Midbrain (tissue), 1 donor: ENCODE measurements around the gene EIF3I.
"Not testable (repeated sequence)": the region's sequence is repeated elsewhere in the genome, so short reads cannot be mapped to it uniquely, and the experiment has no call there.

Experiments used
- DNase-seq: peaks from one replicate; lab custom pipeline; 2025; lab: John Stamatoyannopoulos, UW

Gene EIF3I

DNA sequence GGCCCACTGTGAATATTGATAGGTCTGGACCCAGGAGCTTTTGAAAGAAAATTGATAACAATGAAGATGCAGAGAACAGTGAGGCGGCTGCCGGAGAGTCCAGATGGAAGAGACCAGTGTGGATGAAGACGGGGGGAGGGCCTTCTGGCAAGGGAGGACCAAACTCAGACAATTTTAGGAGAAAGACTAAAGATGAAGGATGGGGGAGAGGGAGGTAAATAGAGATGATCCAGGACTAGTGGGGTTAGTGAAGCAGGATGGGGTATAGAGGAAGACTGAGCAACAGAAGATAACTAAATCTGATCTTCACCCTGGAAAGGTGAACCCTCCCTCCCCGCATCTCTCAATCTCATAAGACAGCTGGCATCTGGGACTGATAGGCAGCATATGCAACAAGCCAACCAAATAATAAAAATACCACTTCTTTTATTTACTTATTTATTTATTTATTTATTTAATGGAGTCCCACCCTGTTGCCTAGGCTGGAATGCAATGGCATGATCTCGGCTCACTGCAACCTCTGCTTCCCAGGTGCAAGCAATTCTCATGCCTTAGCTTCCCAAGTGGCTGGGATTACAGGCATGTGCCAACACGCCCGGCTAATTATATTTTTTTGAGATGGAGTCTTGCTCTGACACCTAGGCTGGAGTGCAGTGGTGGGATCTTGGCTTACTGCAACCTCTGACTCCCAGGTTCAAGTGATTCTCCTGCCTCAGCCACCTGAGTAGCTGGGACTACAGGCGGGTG lies 10.5 kb downstream of the EIF3I start:
- DNase-seq: no peak

DNA sequence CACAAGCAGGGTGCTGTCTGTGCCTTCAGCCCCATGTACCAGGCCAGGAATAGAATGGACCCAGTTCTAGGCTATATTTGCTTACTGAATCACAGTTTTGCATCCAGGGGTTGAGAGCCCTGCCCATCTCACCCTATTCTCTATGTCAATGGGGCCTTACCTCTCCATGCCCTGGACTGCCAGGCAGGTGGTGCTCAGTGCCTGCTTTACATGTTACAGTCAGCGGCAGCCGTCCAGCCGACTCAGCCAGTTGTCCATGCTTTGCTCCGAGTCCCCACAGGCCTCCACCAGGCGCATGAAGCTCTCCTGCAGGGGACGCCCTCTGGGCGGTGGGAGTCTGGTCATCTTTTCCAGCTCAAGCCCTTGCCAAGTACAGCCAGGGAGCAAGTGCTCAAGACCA lies 12.6 kb downstream of the EIF3I start:
- DNase-seq: no peak

DNA sequence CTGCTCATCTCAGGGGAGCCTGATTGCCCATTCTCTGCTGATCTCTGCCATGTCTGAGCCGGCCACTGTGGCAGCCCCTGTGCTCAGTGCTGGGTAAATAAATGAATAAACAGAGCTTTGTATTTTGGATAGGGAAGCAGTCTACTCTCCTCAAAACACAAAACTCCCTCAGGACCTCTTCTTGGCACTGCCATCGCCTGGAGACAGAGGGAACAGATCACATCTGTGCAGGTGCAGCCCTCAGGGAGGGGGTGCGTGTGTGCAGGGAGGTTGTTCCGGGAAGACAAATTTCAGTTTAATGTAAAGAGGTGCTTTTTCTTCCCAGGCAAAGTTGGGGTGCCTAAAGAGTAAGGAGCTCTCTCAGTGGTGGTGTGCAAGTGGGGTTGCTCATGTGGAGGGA lies 17.1 kb downstream of the EIF3I start:
- DNase-seq: no peak

DNA sequence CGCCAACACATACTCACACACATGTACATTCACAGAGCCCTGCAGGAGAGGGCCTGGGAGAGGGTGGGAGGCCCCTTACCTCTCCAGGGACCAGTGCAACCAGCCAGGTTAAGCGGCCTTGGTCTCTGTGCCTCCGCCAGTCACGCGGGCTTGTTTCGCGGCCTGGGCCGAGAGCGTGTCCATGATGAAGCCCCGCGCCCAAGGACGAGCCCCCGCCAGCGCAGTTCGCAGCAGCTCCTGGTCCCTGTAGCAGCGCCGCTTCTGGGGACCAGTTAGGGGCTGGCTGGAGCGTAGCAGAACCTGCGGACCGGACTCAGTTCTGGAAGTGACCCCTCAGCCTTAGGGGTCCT lies 17.6 kb downstream of the EIF3I start:
- DNase-seq: no peak

DNA sequence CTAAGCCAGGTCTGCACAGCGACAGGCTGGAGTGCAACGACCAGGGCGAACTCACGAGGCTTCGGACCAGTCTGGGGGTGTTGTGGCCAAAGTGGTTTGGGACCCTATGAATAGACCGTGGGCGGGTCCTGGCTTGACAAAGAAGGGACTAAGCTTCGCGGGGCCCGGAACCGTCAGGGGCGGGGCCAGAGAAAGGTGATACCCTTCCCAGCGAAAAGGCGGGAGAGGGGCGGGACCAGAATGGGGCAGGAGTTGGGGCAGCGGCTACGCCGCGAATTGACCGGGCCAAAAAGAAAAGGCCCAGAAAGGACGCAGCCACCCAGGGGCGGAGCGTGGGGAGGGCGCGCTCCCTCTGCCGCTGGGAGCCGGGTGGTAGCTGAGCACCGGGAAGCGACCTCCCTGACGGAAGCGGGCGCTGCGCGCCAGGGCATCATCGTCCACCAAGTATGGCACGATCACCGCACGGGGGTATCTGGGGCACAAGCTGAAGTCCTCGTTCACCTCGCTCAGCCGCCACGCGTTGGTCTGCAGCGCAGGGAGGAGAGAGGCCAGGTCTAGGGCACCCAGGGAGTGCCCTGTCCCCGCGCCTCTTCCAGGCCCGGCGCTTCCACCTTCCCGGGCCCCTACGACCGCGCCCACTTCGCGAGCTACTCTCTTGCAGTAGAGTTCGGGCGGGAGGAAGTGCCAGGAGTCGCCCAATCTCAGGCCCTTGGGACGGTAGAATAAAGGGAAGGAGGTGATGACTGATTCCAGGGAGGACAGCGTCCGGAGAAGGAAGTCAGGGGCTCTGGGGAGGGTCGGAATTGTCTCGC lies 18.1 kb downstream of the EIF3I start:
- peak; percentile 56 for DNase-seq

DNA sequence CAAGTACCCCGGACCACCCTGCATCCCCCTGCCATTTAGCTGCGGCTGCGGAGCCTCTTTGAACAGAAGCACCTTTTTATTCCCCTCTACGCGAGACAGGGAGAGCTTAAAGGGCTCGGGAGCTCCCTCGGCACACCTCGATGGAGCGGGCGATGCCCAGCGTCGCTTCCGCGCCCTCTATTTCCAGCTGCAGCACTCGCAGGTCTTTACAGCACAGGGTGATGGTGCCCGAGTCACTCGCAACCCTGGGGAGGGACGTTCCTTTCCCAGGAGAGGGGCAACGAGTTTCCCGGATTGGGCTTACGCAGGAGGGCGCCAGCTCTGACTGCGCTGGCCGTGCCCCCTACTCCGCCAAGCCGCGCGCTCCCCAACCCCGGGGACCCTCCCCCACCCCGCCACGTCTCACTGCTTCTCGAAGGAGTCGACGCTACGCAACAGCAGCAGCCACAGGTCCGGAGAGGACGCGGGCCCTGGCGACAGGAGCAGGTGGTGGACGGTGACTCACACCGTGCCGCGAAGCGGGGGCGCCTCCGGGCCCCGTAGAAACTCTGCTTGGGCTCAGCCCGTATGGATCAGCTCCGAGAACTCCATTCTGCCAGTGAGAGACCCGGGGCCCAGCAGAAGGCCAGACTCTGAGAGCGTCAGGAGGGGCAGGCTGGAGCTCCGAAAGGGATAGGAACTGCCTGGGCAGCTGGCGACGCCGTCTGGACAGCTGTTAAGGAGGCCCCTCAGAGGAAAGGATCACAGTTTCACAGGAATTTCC lies 19.0 kb downstream of the EIF3I start:
- DNase-seq: peak; percentile 43

DNA sequence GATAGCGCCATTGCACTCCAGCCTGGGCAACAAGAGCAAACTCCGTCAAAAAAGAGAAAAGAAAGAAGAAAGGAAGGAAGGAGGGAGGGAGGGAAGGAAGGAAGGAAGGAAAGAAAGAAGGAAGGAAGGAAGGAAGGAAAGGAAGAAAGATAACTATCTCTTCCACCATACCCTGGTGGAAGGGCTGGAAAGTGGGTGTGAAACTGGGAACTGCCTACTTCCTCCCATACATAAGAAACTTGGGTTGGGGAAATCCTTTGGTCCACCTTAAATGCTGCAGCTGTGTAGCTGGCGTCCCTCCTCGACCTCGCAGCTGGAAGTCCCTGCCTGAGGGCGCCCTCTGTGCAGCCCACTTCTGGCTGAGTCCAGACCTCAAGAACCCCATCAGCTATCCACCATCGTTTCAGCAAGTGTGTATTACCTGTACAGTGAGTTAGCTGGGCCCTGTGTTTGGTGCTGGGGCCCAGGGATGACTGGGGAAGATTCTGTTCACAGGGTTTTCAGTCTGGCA lies 20.2 kb downstream of the EIF3I start:
- DNase-seq: peak; percentile 55

DNA sequence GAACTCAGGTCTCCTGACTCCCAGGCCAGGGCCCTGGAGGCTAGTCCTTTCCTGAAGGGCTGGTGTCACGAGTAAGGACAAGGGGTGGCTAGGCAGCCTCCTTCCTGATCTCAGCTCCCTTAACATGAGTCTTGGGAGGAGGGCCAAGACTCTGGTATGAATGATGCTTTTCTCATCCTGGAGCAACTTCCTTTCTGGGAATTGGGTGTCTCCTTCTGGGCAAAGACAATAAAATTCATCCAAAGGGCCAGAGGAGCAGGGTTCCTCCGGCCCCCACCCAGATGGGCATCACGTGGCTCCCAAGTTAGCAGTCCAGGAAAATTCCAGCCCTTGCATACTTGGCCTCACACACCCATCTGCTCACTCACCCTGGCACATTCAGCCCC lies 24.7 kb downstream of the EIF3I start, which contains the start of gene FAM167B:
FAM167B (plus strand) TSS at position 335 of the 386 bp plus-strand sequence. CDS start 200 bp downstream, outside the sequence.
- DNase-seq: no peak

DNA sequence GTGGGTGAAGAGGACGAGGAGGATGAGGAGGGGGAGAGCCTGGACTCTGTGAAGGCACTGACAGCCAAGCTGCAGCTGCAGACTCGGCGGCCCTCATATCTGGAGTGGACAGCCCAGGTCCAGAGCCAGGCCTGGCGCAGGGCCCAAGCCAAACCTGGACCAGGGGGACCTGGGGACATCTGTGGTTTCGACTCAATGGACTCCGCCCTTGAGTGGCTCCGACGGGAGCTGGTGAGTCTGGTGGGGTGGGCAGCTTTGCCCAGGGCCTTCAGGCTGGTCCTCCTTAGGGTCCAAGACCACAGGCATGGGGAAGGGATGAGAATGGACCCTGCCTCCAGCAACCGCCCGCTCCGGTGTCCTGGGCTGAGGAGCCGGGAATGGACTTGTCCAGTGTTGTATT lies 25.2 kb downstream of the EIF3I start:
- DNase-seq: no peak

DNA sequence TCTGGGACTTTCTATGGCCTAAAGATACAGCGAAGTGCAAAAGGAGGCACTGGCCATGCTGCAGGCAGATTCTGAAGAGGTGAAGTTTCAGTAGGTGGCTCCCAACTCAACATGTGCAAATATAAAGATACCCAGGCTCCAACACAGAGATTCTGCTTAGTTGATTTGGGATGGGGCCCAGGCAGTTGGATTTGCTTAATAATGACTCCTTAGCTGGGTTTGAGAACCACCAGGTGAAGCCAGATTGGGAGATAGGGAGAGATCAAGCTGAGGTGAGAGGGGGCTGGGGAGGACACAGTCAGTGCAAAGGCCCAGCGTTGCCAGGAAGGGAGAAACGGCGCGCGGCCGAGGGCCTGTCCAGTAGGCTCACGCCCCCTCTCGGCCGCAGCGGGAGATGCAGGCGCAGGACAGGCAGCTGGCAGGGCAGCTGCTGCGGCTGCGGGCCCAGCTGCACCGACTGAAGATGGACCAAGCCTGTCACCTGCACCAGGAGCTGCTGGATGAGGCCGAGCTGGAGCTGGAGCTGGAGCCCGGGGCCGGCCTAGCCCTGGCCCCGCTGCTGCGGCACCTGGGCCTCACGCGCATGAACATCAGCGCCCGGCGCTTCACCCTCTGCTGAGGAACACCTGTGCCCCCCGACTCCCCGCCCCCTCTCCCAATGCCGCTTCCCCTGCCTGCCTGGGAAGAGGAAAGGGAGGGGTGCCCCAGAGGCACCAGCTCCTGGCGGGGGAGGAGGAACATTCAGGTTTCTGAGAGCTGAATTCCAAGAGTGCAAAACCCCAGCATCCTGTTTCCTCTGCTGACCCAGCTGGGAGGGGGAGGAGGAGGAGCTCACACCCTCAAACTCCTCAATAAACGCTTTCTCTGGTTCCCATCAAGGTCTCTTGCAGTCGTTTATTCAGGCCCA lies 26.0 kb downstream of the EIF3I start:
- DNase-seq: no peak

DNA sequence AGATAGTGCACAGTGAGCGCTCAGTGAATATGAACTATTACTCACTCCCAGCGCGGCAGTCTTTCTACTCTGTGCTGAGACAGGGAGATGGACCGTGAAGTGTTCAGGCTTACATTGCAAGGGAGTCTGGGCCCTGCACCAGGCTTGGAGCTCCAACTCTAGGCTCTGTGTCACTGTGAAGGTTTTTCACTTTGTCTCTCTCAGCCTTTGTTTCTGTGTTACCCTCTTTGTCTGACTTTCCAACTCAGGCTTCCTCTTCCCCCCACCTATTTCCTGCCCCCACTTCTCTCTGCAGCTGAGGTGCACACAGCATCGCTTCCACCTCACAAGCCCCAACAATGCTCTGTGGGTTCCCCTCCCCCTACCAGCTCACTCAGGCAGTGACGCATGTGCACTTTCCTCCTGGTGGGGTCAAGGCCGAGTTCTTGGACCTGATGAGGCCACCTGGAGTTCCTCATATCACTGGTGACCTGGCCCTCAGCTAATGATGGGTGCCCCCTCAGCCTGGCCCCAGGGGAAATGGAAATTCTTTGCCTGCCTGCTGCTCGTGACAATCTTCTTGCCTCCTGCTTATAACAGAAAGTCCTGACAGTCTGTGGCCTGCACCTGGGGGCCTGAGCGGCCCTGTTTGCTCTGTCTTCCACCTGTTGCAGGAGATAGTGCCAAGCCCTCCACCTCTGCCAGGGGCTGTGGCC lies 27.8 kb downstream of the EIF3I start:
- no peak for DNase-seq

DNA sequence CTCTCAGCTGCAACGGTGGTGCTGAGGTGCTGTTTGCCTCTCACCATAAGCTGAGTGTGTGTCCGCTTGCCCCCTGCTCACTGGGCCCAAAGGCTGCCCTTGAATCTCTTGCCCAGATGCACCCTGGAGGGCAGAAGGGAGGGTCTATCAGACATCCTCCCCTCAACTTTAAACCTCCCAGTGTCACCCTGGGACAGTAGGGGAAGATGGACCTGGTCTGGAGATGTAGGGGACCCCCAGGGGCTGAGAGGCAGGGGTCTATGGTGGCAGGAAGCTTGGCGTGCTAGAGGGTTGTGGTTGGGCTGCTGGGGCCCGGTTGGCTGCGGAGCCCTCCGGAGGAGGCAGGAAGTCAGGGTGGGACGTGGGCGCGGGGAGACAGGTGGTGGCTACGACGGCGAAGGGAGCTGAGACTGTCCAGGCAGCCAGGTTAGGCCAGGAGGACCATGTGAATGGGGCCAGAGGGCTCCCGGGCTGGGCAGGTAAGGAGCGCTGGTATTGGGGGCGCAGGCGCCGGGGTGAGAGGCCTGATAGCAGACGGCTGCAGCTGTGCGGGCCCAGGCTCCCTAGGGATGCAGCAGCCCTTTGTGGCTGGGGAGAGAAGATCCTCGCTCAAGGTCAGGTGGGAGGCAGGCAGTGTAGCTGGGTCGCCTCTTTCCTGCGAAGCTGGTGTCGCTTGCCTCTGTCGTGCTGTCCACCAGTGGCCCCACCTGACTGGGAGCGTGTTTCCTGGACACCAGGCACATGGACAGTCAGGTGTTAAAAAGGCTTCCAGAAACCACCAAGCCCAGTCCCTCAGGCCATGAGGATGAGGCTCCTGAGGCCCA lies 28.9 kb downstream of the EIF3I start, which contains the start of gene LCK:
LCK (plus strand) TSS at position 373 of the 824 bp plus-strand sequence. CDS start 23,065 bp downstream, outside the sequence.
- DNase-seq: no peak

DNA sequence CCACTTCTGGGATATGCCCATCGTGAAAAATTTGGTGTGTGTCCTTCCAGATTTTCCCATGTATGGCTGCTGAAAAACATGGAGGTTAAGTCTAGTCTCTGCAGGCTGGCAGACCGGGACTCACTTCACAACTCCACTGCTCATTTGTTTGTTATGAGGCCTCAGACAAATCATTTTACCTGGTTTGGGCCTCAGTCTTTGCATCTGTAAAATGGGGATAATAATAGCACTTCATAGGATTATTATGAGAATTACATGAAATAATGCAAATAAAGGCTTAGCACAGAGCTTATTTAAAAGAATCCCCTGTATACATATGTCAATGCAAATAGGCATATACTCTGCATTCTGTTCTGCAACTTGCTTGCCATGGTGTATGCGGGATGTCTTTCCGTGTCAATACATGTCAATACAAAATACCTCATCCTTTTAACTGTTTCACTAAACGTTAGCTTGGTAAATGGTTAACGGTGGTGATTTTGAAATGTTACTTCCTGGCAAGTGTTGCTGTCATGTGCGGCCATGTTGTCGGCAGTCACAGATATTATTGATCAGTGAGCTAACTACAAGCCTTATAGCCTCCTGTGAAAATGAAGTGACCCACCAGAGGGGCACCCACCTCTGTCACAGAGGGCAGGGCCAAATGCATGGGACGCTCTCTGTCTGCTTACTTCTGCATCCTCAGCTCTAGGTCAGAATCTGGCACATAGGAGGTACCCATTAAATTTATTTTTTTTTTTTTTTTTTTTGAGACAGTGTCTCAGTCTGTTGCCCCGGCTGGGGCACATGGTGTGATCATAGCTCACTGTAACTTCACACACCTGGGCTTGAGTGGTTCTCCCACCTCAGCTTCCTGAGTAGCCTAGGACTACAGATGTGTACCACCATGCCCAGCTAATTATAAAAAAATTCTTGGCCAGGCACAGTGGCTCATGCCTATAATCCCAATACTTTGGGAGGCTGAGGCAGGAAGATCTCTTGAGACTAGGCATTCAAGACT lies 33.2 kb downstream of the EIF3I start:
- no peak for DNase-seq

DNA sequence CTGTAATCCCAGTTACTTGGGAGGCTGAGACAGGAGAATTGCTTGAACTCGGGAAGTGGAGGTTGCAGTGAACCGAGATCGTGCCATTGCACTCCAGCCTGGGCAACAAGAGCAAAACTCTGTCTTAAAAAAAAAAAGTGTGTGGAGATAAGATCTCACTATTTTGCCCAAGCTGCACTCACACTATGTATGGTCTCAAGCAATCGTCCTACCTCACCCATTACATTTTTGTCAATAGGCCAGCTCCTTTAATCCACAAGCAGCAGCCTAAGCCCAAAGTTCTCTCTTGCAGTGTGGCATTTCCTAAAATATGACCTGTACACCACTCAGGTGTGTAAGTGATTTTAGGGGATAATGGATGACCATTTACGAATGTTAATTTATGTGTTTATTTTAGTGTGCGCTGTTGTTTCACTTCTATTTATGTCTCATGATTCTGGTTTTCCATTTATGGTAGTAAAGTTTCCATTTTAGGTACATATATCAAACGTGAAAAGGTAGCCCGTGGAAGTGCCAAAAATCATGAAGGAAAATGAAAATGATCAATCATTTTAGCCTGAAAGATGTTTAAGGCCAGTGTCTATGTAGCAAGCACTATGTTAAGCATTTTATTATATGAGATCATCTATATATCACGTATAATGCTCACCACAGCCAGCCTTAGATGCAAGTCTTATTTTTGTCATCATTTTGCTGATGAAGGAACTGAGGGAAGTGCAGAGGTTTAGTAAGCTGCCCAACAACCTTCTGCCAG lies 34.4 kb downstream of the EIF3I start:
- no peak for DNase-seq

DNA sequence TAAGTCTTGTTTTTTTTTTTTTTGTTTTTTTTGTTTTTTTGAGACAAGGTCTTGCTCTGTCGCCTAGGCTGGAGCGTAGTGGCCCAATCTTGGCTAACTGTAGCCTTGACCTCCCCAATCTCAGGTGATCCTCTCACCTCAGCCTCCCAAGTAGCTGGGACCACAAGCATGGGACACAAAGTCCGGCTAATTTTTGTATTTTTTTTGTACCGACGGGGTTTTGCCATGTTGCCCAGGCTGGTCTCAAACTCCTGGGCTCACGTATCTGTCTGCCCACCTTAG lies 35.0 kb downstream of the EIF3I start:
- DNase-seq: no peak

DNA sequence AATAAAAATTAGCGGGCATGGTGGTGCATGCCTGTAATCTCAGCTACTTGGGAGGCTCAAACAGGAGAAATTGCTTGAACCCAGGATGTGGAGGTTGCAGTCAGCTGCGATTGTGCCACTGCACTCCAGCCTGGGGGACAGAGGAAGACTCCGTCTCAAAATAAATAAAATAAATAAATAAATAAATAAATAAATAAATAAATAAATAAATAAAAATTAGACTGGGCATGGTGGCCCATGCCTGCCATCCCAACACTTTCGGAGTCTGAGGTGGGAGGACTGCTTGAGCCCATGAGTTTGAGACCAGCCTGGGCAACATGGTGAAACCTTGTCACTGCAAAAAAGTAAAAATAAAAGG lies 41.0 kb downstream of the EIF3I start:
- DNase-seq: not testable (repeated sequence)

DNA sequence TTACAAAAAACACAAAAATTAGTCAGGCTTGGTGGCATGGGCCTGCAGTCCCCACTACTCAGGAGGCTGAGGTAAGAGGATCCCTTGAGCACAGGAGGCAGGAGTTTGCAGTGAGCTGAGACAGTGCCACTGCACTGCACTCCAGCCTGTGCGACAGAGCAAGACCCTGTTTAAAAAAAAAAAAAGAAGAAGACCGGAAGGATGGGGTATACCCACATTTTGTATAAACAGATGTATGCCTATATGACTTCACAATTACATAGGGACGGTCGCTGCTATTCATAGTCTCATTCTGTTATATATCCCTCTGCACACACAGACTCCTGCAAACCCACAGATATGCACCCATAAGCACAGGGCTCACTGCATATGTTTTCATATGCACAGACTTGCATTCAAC lies 41.5 kb downstream of the EIF3I start:
- DNase-seq: no peak

DNA sequence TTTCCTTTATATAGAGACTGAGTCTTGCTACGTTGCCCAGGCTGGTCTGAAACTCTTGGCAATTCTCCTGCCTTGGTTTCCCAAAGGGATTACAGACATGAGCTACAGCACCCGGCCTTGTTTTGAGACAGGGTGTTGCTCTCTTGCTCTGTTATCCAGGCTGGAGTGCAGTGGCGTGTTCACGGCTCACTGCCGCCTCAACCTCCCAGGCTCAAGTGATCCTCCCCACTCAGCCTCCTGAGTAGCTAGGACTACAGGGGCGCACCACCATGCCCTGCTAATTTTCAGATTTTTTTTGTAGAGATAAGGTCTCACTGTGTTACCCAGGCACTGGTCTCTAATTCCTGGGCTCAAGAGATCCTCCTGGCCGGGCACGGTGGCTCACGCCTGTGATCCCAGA lies 43.6 kb downstream of the EIF3I start:
- no peak for DNase-seq
